H1 (cell line): ENCODE results near the gene KRT77.

Experiments used
- NANOG ChIP-seq: IDR thresholded peaks from 2 replicates; pipeline ENCODE4 v1.6.1; 2011; ENCODE audit warnings: low read length, low read depth, mild to moderate bottlenecking, inconsistent platforms; ENCODE audit not compliant: insufficient read depth, poor library complexity, severe bottlenecking
- POLR2A ChIP-seq, 2 experiments: IDR thresholded peaks; 1 replicate in 1 of 2; 2 replicates in 1 of 2; pipeline ENCODE4 v1.6.1; 2011; ENCODE audit warnings: low read depth in 2 of 2, low read length in 2 of 2, mild to moderate bottlenecking in 2 of 2; ENCODE audit errors: control extremely low read depth in 1 of 2
- TBP ChIP-seq: IDR thresholded peaks from 2 replicates; pipeline ENCODE4 v1.6.1; 2011; ENCODE audit warnings: low read depth, low read length, improper control_type of control experiment

DNA sequence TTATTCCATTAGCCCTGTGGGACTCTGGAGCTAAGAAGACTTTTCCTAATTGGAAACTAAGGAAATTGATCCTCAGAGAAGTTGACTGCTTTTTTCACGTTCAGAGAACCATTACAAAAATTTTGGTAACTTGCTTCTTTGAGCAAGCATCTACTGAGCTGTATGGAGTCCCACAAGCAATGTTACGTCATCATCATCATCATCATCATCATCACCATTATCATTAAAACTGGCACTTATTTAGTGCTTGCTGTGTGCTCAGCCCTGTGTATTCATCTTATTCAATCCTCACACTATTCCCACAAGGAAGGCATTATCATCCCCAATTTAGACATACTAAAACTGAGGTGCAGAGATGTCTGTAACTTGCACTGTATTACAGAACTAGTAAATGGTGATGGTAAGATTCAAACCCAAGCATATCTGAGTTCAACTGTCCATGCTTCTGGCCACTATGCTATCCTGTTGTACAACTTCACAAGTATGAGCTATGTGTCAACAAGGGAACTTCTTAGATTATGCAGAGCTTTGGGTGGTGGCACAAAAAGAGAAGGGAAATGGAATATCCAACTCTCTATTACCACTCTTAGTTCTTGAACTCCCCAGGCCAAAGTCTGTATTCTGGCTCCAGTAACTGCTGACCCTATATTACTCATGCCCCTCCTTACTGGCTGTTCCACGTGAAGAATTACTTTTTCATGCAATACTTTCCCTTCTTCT is 29.5 kb downstream of the KRT77 start:
- TF ChIP-seq NANOG (no peak), TBP (no peak), POLR2A (IDR thresholded peaks at IDR 0.05; ENCODE audit: control extremely low read depth in 1 of 2, low read depth in 2 of 2, low read length in 2 of 2) (no peak)
